ENCODE data around the gene PTPRK.

DNA sequence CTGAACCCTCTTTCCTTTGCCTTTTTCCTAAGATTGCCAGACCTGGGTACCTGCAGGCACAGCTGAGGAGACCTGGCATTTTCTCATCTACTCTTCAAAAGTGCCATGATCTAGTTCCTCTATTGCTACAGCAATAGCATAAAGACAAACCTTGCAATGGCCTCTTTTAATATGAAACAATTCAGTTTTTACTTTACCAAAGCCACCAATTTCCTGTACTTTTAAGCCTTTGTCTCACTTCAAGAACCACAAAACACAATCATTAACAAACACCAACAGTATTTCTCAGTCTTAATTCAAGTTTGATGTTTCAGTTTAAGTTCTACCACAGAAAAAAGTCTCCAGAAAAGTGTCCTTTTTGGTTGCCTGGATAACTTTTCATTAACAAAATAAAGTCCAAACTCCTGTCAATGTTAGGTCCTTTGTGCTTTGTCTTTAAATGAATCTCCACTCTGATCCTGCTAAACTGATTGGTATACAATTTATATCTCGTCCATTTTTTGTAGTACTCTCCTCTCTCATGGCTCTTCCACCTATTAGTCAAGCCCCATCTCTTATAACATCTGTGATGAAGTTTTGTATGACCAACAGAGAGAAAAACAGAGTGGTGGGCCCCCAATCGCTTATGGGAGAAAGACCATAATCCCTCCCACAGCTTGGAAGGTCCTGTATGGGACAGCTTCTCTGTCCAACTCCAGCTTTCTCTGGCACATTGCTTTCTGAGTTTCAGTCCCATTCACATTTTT is 569.1 kb downstream of the PTPRK start:
- TF ChIP-seq, protein P1, sequence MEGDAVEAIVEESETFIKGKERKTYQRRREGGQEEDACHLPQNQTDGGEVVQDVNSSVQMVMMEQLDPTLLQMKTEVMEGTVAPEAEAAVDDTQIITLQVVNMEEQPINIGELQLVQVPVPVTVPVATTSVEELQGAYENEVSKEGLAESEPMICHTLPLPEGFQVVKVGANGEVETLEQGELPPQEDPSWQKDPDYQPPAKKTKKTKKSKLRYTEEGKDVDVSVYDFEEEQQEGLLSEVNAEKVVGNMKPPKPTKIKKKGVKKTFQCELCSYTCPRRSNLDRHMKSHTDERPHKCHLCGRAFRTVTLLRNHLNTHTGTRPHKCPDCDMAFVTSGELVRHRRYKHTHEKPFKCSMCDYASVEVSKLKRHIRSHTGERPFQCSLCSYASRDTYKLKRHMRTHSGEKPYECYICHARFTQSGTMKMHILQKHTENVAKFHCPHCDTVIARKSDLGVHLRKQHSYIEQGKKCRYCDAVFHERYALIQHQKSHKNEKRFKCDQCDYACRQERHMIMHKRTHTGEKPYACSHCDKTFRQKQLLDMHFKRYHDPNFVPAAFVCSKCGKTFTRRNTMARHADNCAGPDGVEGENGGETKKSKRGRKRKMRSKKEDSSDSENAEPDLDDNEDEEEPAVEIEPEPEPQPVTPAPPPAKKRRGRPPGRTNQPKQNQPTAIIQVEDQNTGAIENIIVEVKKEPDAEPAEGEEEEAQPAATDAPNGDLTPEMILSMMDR (IDR thresholded peaks at IDR 0.05 in 2 of 3, conservative IDR thresholded peaks at IDR 0.05 in 1 of 3; ENCODE audit: borderline replicate concordance in 1 of 3, insufficient read depth in 1 of 3, low read depth in 2 of 3, low read length in 2 of 3), result no peak
- TF ChIP-seq POLR2AphosphoS5 (IDR thresholded peaks at IDR 0.05; ENCODE audit: low read depth, low read length) (no peak), POLR2A (IDR thresholded peaks at IDR 0.05; ENCODE audit: borderline replicate concordance, extremely low read depth, insufficient read depth, insufficient read length) (no peak), TCF7L2 (IDR thresholded peaks at IDR 0.05; ENCODE audit: borderline replicate concordance, extremely low read depth, insufficient read depth, insufficient read length) (no peak), RAD21 (IDR thresholded peaks at IDR 0.05; ENCODE audit: low read depth) (no peak), SP1 (IDR thresholded peaks at IDR 0.05; ENCODE audit: low read depth) (no peak), ZFX (IDR thresholded peaks at IDR 0.05) (no peak), EGR1 (IDR thresholded peaks at IDR 0.05; ENCODE audit: low read depth) (no peak), YY1 (IDR thresholded peaks at IDR 0.05; ENCODE audit: extremely low read depth, insufficient replicate concordance, low read depth, low read length) (no peak), EZH2 (IDR thresholded peaks at IDR 0.05) (no peak), SRF (IDR thresholded peaks at IDR 0.05; ENCODE audit: low read depth) (no peak)
- TF ChIP-seq, protein P2, sequence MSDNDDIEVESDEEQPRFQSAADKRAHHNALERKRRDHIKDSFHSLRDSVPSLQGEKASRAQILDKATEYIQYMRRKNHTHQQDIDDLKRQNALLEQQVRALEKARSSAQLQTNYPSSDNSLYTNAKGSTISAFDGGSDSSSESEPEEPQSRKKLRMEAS (IDR thresholded peaks at IDR 0.05), result no peak
- TF ChIP-seq, protein P3, sequence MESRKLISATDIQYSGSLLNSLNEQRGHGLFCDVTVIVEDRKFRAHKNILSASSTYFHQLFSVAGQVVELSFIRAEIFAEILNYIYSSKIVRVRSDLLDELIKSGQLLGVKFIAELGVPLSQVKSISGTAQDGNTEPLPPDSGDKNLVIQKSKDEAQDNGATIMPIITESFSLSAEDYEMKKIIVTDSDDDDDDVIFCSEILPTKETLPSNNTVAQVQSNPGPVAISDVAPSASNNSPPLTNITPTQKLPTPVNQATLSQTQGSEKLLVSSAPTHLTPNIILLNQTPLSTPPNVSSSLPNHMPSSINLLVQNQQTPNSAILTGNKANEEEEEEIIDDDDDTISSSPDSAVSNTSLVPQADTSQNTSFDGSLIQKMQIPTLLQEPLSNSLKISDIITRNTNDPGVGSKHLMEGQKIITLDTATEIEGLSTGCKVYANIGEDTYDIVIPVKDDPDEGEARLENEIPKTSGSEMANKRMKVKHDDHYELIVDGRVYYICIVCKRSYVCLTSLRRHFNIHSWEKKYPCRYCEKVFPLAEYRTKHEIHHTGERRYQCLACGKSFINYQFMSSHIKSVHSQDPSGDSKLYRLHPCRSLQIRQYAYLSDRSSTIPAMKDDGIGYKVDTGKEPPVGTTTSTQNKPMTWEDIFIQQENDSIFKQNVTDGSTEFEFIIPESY (IDR thresholded peaks at IDR 0.05; ENCODE audit: extremely low read depth, insufficient replicate concordance, low read length), result no peak
